ENCODE measurements around the gene FSTL4. TPM values are rescaled to one million over a fixed set of nuclear protein-coding genes. Genes with fewer than 3 reads are reported as not detected.

The FSTL4 gene
- total RNA-seq, 1 experiment from 2014 or later: 0.40 TPM

GRCh38 chr5:133341915-133342710, 270.2 kb downstream of the FSTL4 start:
- no peak for DNase-seq (ENCODE audit: low read depth)

GRCh38 chr5:133341296-133341695, 271.0 kb downstream of the FSTL4 start:
- no peak for DNase-seq (ENCODE audit: low read depth)

- DNase-seq (ENCODE audit: low read depth): no peak
Observed at GRCh38 chr5:133340822-133341221, 271.5 kb downstream of the FSTL4 start.

GRCh38 chr5:133340002-133340755, 272.2 kb downstream of the FSTL4 start:
- DNase-seq (ENCODE audit: low read depth): no peak

- no peak for DNase-seq (ENCODE audit: low read depth)
Observed at GRCh38 chr5:133338504-133339355, 273.6 kb downstream of the FSTL4 start.

- DNase-seq (ENCODE audit: low read depth): no peak
Observed at GRCh38 chr5:133337795-133338445, 274.4 kb downstream of the FSTL4 start.

GRCh38 chr5:133336969-133337410, 275.4 kb downstream of the FSTL4 start:
- no peak for DNase-seq (ENCODE audit: low read depth)

- no peak for DNase-seq (ENCODE audit: low read depth)
Observed at GRCh38 chr5:133336121-133336968, 276.0 kb downstream of the FSTL4 start.

GRCh38 chr5:133334796-133335639, 277.3 kb downstream of the FSTL4 start:
- DNase-seq (ENCODE audit: low read depth): no peak

GRCh38 chr5:133333326-133334150, 278.8 kb downstream of the FSTL4 start:
- no peak for DNase-seq (ENCODE audit: low read depth)

GRCh38 chr5:133332439-133333024, 279.8 kb downstream of the FSTL4 start:
- DNase-seq (ENCODE audit: low read depth): no peak

- DNase-seq (ENCODE audit: low read depth): no peak
Observed at GRCh38 chr5:133331941-133332340, 280.4 kb downstream of the FSTL4 start.

GRCh38 chr5:133330956-133331355, 281.4 kb downstream of the FSTL4 start:
- no peak for DNase-seq (ENCODE audit: low read depth)

- DNase-seq (ENCODE audit: low read depth): no peak
Observed at GRCh38 chr5:133328800-133329199, 283.5 kb downstream of the FSTL4 start.

GRCh38 chr5:133327946-133328401, 284.4 kb downstream of the FSTL4 start:
- no peak for DNase-seq (ENCODE audit: low read depth)

- DNase-seq (ENCODE audit: low read depth): no peak
Observed at GRCh38 chr5:133326361-133326760, 286.0 kb downstream of the FSTL4 start.

- no peak for DNase-seq (ENCODE audit: low read depth)
Observed at GRCh38 chr5:133325864-133326263, 286.5 kb downstream of the FSTL4 start.

GRCh38 chr5:133324926-133325325, 287.4 kb downstream of the FSTL4 start:
- no peak for DNase-seq (ENCODE audit: low read depth)

All from LHCN-M2 (cell line).